GM18502 (cell line): Measurements from ENCODE around the gene ZNF160.
"Not testable (repeated sequence)": the region's sequence is repeated elsewhere in the genome, so short reads cannot be mapped to it uniquely, and the experiment has no call there.

ENCODE experiments used
- ATAC-seq: cut with Tn5 transposase; IDR thresholded peaks from one replicate; pipeline ENCODE4 v1.9.1; 2021; ENCODE audit warnings: mild to moderate bottlenecking; ENCODE audit not compliant: unreplicated experiment, poor library complexity

ZNF160 gene

GRCh38 chr19:53034054-53034453 lies 69.2 kb downstream of the ZNF160 start:
- ATAC-seq = no peak

- not testable (repeated sequence) for ATAC-seq
Observed at GRCh38 chr19:53028306-53028705, 74.9 kb downstream of the ZNF160 start.

GRCh38 chr19:53019684-53020083 lies 83.5 kb downstream of the ZNF160 start:
- ATAC-seq = no peak
